HFF-Myc (cell line): ENCODE data around the gene ARMS2.

Experiments used
- DNase-seq: peaks from one replicate; pipeline ENCODE4 v3.0.0-alpha.2; 2011; ENCODE audit warnings: low read depth; ENCODE audit errors: extremely low read depth
- H3K4me3 ChIP-seq: replicated peaks from 2 replicates; pipeline ENCODE4 v1.5.1; 2011; ENCODE audit warnings: low read depth, mild to moderate bottlenecking, control low read depth, low read length
- TF ChIP-seq, protein P1 (sequence below): IDR thresholded peaks from 2 replicates; pipeline ENCODE4 v1.5.1; 2012; ENCODE audit warnings: mild to moderate bottlenecking, low read depth, low read length, control low read depth; ENCODE audit errors: missing control alignments

The ARMS2 gene

DNA sequence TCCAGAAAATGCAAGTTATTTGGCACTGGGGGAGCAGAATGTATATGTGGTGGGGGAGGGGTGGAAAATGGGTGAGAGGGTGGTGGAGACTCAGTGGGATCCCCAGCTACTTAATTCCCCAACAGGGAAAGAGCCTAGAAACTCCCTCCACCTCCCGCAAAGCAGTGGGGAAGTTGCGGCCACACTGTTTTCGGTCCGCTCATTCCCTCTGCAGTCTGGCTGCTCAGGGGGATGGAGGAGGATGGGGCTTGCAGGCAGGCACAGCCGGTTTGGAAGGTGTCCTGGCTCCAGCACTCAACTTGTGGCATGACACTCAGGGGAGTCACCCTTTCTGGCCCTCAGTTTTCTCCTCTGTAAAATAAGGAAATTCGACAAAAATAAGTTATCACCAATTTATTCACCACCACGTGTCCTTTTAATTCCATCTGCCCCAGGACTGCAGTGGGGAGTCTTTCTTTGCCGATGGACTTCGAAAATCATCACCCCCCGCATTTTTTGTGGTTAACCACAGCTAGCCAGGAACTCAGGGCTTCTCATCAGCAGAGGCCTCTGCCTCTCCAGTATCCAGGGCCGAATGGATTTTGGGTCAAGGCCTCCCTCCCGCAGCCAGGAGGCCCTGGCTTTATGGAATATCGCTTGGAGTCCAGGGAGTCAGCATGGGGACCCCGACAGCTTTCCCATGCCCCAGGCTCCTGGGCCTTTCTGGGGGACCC, 5.3 kb downstream of the ARMS2 start:
- no peak for DNase-seq
- TF ChIP-seq, protein P1, sequence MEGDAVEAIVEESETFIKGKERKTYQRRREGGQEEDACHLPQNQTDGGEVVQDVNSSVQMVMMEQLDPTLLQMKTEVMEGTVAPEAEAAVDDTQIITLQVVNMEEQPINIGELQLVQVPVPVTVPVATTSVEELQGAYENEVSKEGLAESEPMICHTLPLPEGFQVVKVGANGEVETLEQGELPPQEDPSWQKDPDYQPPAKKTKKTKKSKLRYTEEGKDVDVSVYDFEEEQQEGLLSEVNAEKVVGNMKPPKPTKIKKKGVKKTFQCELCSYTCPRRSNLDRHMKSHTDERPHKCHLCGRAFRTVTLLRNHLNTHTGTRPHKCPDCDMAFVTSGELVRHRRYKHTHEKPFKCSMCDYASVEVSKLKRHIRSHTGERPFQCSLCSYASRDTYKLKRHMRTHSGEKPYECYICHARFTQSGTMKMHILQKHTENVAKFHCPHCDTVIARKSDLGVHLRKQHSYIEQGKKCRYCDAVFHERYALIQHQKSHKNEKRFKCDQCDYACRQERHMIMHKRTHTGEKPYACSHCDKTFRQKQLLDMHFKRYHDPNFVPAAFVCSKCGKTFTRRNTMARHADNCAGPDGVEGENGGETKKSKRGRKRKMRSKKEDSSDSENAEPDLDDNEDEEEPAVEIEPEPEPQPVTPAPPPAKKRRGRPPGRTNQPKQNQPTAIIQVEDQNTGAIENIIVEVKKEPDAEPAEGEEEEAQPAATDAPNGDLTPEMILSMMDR: no peak

DNA sequence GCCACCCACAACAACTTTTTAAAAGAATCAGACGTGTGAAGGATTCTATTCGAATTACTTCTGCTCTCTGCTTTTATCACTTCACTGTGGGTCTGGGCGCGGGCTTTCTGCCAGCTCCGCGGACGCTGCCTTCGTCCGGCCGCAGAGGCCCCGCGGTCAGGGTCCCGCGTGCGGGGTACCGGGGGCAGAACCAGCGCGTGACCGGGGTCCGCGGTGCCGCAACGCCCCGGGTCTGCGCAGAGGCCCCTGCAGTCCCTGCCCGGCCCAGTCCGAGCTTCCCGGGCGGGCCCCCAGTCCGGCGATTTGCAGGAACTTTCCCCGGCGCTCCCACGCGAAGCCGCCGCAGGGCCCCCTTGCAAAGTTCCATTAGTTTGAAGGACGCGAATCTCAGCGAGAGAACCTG, 6.4 kb downstream of the ARMS2 start:
- H3K4me3 ChIP-seq: peak overlapping the region; percentile 45
- TF ChIP-seq, protein P1: no peak
- no peak for DNase-seq

More for the DNA sequence above, 5.3 kb downstream of the ARMS2 start:
- H3K4me3 ChIP-seq: no peak overlapping the region

DNA sequence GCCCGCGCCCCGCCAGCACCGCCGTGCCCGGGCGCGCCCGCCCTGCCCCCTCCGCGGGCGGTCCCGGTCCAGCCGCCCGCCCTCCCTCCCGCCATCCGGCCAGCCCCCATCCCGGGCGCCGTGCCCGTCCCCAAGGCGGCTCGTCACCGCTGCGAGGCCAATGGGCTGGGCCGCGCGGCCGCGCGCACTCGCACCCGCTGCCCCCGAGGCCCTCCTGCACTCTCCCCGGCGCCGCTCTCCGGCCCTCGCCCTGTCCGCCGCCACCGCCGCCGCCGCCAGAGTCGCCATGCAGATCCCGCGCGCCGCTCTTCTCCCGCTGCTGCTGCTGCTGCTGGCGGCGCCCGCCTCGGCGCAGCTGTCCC, 6.9 kb downstream of the ARMS2 start, which contains the start of gene HTRA1:
Gene HTRA1, plus strand, starts transcription at position 187 of the 362 bp plus-strand sequence. Its CDS starts 100 bp downstream, at position 287.
- peak within 1 kb of the TSS; percentile 47 for H3K4me3 ChIP-seq
- TF ChIP-seq, protein P1: no peak
- DNase-seq: no peak

DNA sequence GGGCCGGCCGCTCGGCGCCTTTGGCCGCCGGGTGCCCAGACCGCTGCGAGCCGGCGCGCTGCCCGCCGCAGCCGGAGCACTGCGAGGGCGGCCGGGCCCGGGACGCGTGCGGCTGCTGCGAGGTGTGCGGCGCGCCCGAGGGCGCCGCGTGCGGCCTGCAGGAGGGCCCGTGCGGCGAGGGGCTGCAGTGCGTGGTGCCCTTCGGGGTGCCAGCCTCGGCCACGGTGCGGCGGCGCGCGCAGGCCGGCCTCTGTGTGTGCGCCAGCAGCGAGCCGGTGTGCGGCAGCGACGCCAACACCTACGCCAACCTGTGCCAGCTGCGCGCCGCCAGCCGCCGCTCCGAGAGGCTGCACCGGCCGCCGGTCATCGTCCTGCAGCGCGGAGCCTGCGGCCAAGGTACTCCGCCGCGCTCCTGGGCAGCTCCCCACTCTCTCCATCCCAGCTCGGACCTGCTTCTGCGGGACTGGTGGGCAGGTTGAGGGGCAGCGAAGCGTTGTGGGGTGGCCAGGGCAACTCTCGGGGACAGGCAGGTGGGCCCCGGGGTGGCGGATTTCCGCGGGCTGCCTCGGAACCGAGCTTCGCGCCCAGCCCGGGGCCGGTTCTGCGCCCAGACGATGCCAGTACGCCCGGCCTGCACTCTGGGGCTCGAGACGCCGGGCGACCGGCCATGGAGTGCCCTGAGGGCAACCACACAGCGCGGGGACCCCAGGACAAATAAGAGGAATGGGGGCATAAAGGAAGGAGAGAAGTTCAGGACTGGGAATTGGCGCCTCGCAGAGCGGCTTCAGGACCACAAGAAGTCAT, 7.5 kb downstream of the ARMS2 start:
- peak overlapping the region; percentile 47 for H3K4me3 ChIP-seq
- no peak for DNase-seq
- TF ChIP-seq, protein P1: no peak

DNA sequence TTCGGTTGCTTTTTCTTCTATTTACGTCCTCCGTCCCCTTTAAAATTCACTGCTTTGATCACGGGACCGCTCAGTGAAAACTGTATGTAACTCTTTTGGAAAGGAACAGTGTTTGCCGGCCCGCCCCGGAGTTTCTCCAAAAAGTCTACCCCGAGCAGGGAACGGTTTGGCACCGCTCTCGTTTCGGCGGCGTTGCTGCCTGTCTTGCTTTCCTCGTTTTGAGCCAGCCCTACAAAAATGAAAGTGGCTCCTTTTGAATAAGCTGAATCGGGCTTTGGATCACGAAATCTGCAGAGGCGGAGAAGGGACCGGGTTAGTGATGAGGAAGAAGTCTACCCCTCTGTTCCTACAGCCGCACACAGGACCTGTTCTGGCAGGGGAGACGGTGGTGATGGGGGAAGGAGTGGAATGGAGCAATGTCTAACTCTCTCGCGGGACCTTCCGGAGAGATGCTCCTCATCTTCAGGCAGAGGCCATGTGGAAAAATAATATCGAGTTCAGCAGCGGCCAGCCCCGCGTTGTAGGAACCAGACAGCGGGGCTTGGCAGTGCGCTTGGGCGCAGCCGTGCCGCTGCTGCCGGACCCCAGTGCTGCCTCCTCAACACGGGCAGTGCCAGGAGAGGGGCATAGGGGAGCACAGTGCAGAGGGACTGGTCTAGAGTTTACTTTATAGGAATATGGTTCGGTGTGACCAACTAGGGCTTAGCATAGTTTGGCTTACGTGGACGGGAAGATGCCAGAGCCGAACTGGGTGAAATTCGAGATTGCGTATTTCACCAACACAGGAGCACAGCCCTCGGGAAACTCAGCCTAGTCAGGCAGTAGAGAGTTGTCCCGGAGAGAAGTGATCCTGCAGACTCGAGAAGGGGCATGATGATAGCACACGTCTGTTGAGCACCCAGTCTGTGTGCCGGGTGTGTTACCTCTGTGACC, 8.3 kb downstream of the ARMS2 start:
- DNase-seq: no peak
- H3K4me3 ChIP-seq: peak overlapping the region; percentile 47
- TF ChIP-seq, protein P1: no peak

DNA sequence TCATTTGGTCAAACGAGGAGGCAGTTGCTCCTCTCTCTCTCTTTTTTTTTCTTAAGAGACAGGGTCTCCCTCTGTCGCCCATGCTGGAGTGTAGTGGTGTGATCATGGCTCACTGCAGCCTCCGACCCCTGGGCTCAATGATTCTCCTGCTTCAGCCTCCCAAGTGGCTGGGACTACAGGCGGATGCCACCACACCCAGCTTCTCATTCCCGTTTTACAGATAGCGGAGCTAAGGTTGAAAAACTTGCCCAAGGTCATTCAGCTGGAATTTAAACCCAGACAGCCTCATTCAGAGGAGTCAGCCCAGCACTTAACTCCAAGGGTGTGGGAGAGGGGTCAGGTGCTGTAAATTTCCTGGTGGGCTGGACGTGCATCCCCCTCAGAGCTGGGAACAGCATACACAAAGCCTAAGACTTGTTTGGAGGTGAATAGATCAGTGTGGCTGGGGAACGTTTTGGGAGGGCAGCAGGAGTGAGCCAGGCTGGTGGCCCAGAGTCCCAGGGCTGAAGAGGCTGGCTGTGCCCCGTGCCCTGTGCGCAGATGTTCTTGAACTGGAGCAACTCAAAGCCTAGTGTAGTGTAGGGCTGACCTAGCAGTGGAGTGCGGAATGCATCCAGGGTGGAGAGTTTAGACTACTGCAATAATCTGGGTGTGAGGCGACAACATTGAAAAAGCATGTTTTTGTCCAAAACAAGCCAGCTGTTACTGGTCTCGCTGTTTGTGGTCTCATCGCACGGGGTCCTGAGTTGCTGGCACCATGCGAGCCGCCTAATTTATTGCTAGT, 9.2 kb downstream of the ARMS2 start:
- TF ChIP-seq, protein P1: no peak
- DNase-seq: no peak
- no peak overlapping the region; the same call in 1 of the 2 replicates for H3K4me3 ChIP-seq
